A549 (cell line): ENCODE data around the gene SLC2A6. TPM values are rescaled to one million over a fixed set of nuclear protein-coding genes. Genes with fewer than 3 reads are reported as not detected.

Source experiments
- ATAC-seq, 2 experiments: fragments of 200-7000 bp in 1 of 2; fragments of >200 bp in 1 of 2; cut with Nextera tagmentation in 1 of 2; cut with Tn5 transposase in 1 of 2; 3 replicates each; pipeline versions ENCODE4 v1.8.0 to v1.9.1; 2018 to 2020; ENCODE audit warnings: mild to moderate bottlenecking in 1 of 2, moderate library complexity in 1 of 2
- CTCF ChIA-PET: fragments of 300-600 bp; sonication (Branson Sonifier 250); formaldehyde crosslinking; extraction: SDS; loops from one replicate; lab custom pipeline; 2021; ENCODE audit warnings: antibody characterized with exemption, inconsistent platforms; lab: Yijun Ruan, JAX
- POLR2A ChIA-PET: fragments of 350-600 bp; formaldehyde crosslinking; extraction: SDS; loops from one replicate; lab custom pipeline; 2021; ENCODE audit warnings: antibody characterized with exemption, inconsistent platforms; lab: Yijun Ruan, JAX
- DNase-seq, 2 experiments: peaks; one replicate each; pipeline versions ENCODE4 v3.0.0 to v3.0.0-alpha.2; 2011 to 2016; ENCODE audit warnings: low read depth in 1 of 2, low spot score in 1 of 2
- FAIRE-seq: peaks from 2 replicates; lab custom pipeline; 2011; peaks lifted over from hg19 to GRCh38; lab: Jason Lieb, UNC
- H3K27ac ChIP-seq, 2 experiments: fragments of >200 bp; sonication (Bioruptor Twin); formaldehyde crosslinking; 3 replicates each; pipeline ENCODE4 v1.5.1; 2016 to 2017
- H3K4me1 ChIP-seq: fragments of >200 bp; sonication (Bioruptor Twin); formaldehyde crosslinking; 3 replicates; pipeline ENCODE4 v1.6.1; 2016
- H3K4me2 ChIP-seq: fragments of >200 bp; sonication (Bioruptor Twin); formaldehyde crosslinking; 3 replicates; pipeline ENCODE4 v1.6.1; 2016
- H3K4me3 ChIP-seq: fragments of >200 bp; sonication (Bioruptor Twin); formaldehyde crosslinking; 3 replicates; pipeline ENCODE4 v1.5.1; 2016
- H3K9me3 ChIP-seq: fragments of >200 bp; sonication (Bioruptor Twin); formaldehyde crosslinking; 3 replicates; pipeline ENCODE4 v1.6.1; 2016
- CBX8 ChIP-seq: fragments of 200-600 bp; sonication (generic); IDR thresholded peaks from 2 replicates; pipeline ENCODE4 v1.6.1; 2016
- CTCF ChIP-seq: fragments of >200 bp; sonication (Bioruptor Twin); formaldehyde crosslinking; IDR thresholded peaks from 3 replicates; pipeline ENCODE4 v1.5.1; 2016
- EHF ChIP-seq: fragments of 250-450 bp; sonication (Bioruptor Pico); IDR thresholded peaks from 2 replicates; pipeline ENCODE4 v1.5.0; 2020; ENCODE audit warnings: mild to moderate bottlenecking
- EP300 ChIP-seq, 2 experiments: fragments of >200 bp; sonication (Bioruptor Twin); formaldehyde crosslinking; IDR thresholded peaks; 2 replicates in 1 of 2; 3 replicates in 1 of 2; pipeline ENCODE4 v1.6.1; 2016 to 2017
- HDAC2 ChIP-seq: fragments of 200-600 bp; sonication (generic); IDR thresholded peaks from 2 replicates; pipeline ENCODE4 v1.6.1; 2016
- HMGXB4 ChIP-seq: fragments of 250-450 bp; sonication (Bioruptor Pico); IDR thresholded peaks from 2 replicates; pipeline ENCODE4 v1.5.0; 2021; ENCODE audit warnings: mild to moderate bottlenecking, moderate library complexity, borderline replicate concordance
- HOXA7 ChIP-seq: fragments of 250-450 bp; sonication (Bioruptor Pico); IDR thresholded peaks from 2 replicates; pipeline ENCODE4 v1.5.0; 2020; ENCODE audit warnings: mild to moderate bottlenecking, moderate library complexity
- HOXB13 ChIP-seq: fragments of 250-450 bp; sonication (Bioruptor Pico); IDR thresholded peaks from 2 replicates; pipeline ENCODE4 v1.5.0; 2020; ENCODE audit warnings: low read depth, mild to moderate bottlenecking, moderate library complexity
- JUN ChIP-seq, 2 experiments: fragments of >200 bp; sonication (Bioruptor Twin); formaldehyde crosslinking; IDR thresholded peaks; 2 replicates in 1 of 2; 3 replicates in 1 of 2; pipeline ENCODE4 v1.6.1; 2016 to 2017
- JUNB ChIP-seq: fragments of >200 bp; sonication (Bioruptor Twin); formaldehyde crosslinking; IDR thresholded peaks from 2 replicates; pipeline ENCODE4 v1.6.1; 2016
- NPAS2 ChIP-seq: fragments of 250-450 bp; sonication (Bioruptor Pico); IDR thresholded peaks from 2 replicates; pipeline ENCODE4 v1.8.0; 2022; ENCODE audit warnings: mild to moderate bottlenecking, moderate library complexity, borderline replicate concordance
- POLR2A ChIP-seq: IDR thresholded peaks from 2 replicates; pipeline ENCODE4 v1.6.1; 2012; ENCODE audit warnings: mild to moderate bottlenecking, low read length
- POLR2AphosphoS2 ChIP-seq: conservative IDR thresholded peaks from 2 replicates; pipeline ENCODE4 v1.6.1; 2012; ENCODE audit warnings: low read length, improper control_type of control experiment, inconsistent platforms
- RARB ChIP-seq: fragments of 250-450 bp; sonication (Bioruptor Pico); IDR thresholded peaks from 2 replicates; pipeline ENCODE4 v1.8.0; 2021; ENCODE audit warnings: mild to moderate bottlenecking, moderate library complexity
- REST ChIP-seq: fragments of 200-600 bp; sonication (generic); IDR thresholded peaks from 2 replicates; pipeline ENCODE4 v1.6.1; 2016; ENCODE audit warnings: antibody characterized with exemption, mild to moderate bottlenecking, moderate library complexity
- RNF2 ChIP-seq: fragments of 200-600 bp; sonication (generic); IDR thresholded peaks from 2 replicates; pipeline ENCODE4 v1.6.1; 2016; ENCODE audit warnings: low read depth, mild to moderate bottlenecking, antibody characterized with exemption, moderate library complexity, borderline replicate concordance
- TFCP2L1 ChIP-seq: fragments of 250-450 bp; sonication (Bioruptor Pico); IDR thresholded peaks from 2 replicates; pipeline ENCODE4 v1.5.0; 2021; ENCODE audit warnings: mild to moderate bottlenecking
- TP53 ChIP-seq: fragments of 250-450 bp; sonication (Bioruptor Pico); IDR thresholded peaks from 2 replicates; pipeline ENCODE4 v1.5.0; 2021; ENCODE audit warnings: mild to moderate bottlenecking, moderate library complexity
- WGBS: methylation state at CpG from one replicate; pipeline ENCODE4 v1.1.6; 2017; ENCODE audit errors: missing lambda C conversion rate; 5-methylcytosine and 5-hydroxymethylcytosine counted together
- polyA plus RNA-seq, 4 experiments: library from polyadenylated mRNA; depleted of rRNA in 3 of 4; stranded (reverse); fragments of >200 nt; fragmentation: RNase III in 1 of 4; extraction: RNeasy Plus Mini Kit Qiagen cat#74134 plus additional on column Dnase treatment in 1 of 4; gene quantifications; 2 replicates in 3 of 4; 3 replicates in 1 of 4; pipeline ENCODE4 v1.2.3, GENCODE V29; 2011 to 2017
- TF ChIP-seq, protein P1 (sequence below): fragments of >200 bp; sonication (Bioruptor Twin); formaldehyde crosslinking; IDR thresholded peaks from 2 replicates; pipeline ENCODE4 v1.6.1; 2016
- TF ChIP-seq, protein P2 (sequence below): fragments of 250-450 bp; sonication (Bioruptor Pico); IDR thresholded peaks from 2 replicates; pipeline ENCODE4 v1.5.0; 2020; ENCODE audit warnings: low read depth, mild to moderate bottlenecking, moderate library complexity
- TF ChIP-seq, protein P3 (sequence below): IDR thresholded peaks from 2 replicates; pipeline ENCODE4 v1.6.1; 2012

The SLC2A6 gene
- polyA plus RNA-seq, 2 of the 4 experiments (the other 2 are of a cell fraction) = 3.7 to 20.5 TPM

DNA sequence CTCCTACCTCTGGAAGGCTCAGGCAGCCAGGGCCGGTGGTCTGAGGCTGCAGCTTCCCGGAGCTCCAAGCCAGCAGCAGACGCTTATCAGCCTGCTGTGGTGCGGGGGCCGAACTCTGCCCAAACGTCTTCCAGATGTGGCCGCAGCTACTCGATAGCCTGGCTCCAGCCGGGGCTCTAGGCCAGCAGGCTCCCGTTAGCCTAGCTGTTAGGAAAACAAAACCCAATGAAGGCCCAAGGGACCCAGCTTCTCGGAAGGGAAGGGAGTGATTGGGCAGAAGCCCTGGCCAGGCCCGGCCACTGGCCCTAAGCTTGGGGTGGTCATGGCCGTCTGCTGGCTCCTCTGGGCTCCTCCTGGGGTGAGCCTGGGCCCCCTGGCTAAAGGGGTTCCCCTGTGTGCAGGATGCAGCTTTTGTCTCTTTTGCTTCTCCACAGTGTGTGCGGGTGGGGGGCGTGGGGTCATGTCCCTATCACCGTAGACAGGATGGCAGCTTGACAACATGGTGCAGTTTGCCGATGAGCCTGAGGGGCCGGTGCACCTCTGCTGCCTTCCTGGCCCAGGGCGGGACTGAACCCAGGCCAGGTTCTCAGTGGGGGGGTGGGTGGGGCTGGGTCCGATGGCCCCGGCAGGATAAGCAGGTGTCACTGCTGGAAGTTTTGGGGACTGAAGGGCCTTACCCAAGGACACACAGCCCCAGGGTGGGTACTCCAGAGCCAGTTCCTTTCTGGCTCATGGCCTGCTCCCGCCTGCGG is 27.2 kb upstream of the SLC2A6 start:
- peak in 1 of 2 experiments; percentile 10; a peak in 1 of 6 replicates for ATAC-seq
- Histone ChIP-seq H3K4me2 (no peak overlapping the region), H3K4me1 (peaks cover 13% of the 10 kb centered on the region), H3K9me3 (peaks cover 27% of the 10 kb centered on the region), H3K27ac (no peak overlapping the region), H3K4me3 (no peak overlapping the region)
- no peak for TF ChIP-seq TP53 (CRISPR knock-in tag)
- no peak for TF ChIP-seq JUNB
- TF ChIP-seq NPAS2 (CRISPR knock-in tag) = no peak
- TF ChIP-seq JUN (IDR thresholded peaks at IDR 0.05) = no peak
- no peak for TF ChIP-seq HMGXB4 (CRISPR knock-in tag)
- TF ChIP-seq EP300 (IDR thresholded peaks at IDR 0.05) = no peak
- TF ChIP-seq, protein P1, sequence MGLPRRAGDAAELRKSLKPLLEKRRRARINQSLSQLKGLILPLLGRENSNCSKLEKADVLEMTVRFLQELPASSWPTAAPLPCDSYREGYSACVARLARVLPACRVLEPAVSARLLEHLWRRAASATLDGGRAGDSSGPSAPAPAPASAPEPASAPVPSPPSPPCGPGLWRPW = no peak
- TF ChIP-seq REST = no peak
- TF ChIP-seq HOXA7 (CRISPR knock-in tag) = no peak
- TF ChIP-seq TFCP2L1 (CRISPR knock-in tag) = no peak
- CTCF ChIA-PET = interaction anchor here (0.7 to 1.3 kb wide), 6 partner anchors 10 to 24 kb away, joined by 3 to 5 read pairs (median 3); no protein-coding TSS in a partner anchor
- POLR2A ChIA-PET = no interaction called here
- no peak for DNase-seq
- no peak for FAIRE-seq
- WGBS = 73% methylated on average over 16 of the region's 23 CpGs

DNA sequence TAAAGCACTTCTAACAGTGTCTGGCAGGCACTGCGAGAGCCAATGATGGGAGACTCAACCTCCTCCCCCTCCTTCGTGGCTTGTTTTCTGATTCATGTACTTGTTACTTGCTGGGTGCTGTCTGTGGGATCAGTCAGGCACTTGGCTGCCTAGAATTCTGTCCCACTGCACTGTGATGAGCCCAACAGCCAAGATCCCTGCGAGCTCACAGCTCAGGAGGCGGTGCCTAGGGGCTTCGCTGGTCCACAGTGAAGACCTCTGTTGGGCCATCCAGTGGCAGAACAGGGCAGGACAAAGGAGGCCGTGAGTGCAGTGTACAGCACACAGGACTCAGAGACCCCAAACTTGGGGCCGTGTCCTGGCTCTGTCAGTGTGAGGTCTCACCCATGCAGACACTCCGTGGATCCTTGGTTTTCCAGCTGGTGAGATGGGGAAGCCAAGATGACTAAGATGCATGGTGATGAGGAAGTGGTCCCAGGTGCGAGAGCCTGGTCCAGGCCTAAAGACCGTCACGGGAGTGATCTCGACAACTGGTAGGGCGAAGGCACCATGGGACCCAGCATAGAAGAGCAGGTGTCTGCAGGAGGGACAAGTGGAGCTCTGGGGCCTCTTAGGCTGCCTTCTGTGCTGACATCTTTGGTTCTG is 26.4 kb upstream of the SLC2A6 start:
- peaks cover 13% of the 10 kb centered on the region for H3K4me1 ChIP-seq
- DNase-seq (no peak), ATAC-seq (no peak), FAIRE-seq (no peak)
- 72% methylated on average over 12 of the region's 13 CpGs for WGBS
- ChIA-PET CTCF (interaction anchor here (0.9 to 1.3 kb wide), 4 partner anchors 9 to 24 kb away, joined by 3 to 5 read pairs (median 4); no protein-coding TSS in a partner anchor), POLR2A (no interaction called here)
- no peak overlapping the region for H3K4me3 ChIP-seq
- H3K27ac ChIP-seq = no peak overlapping the region
- TF ChIP-seq POLR2AphosphoS2 = no peak
- TF ChIP-seq, protein P2, sequence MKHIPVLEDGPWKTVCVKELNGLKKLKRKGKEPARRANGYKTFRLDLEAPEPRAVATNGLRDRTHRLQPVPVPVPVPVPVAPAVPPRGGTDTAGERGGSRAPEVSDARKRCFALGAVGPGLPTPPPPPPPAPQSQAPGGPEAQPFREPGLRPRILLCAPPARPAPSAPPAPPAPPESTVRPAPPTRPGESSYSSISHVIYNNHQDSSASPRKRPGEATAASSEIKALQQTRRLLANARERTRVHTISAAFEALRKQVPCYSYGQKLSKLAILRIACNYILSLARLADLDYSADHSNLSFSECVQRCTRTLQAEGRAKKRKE (CRISPR knock-in tag) = no peak
- no peak for TF ChIP-seq HDAC2
- TF ChIP-seq CTCF = no peak
- TF ChIP-seq RNF2 = no peak
- no peak for TF ChIP-seq HOXB13 (CRISPR knock-in tag)
- TF ChIP-seq, protein P3, sequence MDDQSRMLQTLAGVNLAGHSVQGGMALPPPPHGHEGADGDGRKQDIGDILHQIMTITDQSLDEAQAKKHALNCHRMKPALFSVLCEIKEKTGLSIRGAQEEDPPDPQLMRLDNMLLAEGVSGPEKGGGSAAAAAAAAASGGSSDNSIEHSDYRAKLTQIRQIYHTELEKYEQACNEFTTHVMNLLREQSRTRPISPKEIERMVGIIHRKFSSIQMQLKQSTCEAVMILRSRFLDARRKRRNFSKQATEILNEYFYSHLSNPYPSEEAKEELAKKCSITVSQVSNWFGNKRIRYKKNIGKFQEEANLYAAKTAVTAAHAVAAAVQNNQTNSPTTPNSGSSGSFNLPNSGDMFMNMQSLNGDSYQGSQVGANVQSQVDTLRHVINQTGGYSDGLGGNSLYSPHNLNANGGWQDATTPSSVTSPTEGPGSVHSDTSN = no peak
- no peak for TF ChIP-seq EHF (CRISPR knock-in tag)
- TF ChIP-seq RARB (CRISPR knock-in tag) = no peak
- TF ChIP-seq CBX8 = no peak
- no peak for TF ChIP-seq POLR2A
- no peak overlapping the region for H3K4me2 ChIP-seq
- H3K9me3 ChIP-seq = peaks cover 30% of the 10 kb centered on the region
